K562 (cell line): ENCODE results near the gene SERPINA10. TPM values are rescaled to one million over a fixed set of nuclear protein-coding genes. Genes with fewer than 3 reads are reported as not detected.

Experiments used
- ATAC-seq: fragments of 200-7000 bp; cut with Tn5 transposase; 3 replicates; pipeline ENCODE4 v1.9.1; 2020; ENCODE audit warnings: moderate library complexity
- BruUV-seq: library from RNA; stranded (reverse); fragments of 400-500 nt; replicated peaks from 2 replicates; lab custom pipeline; 2021; lab: Mats Ljungman, UMichigan
- CTCF ChIA-PET: fragments of 300-600 bp; formaldehyde crosslinking; extraction: SDS; loops from one replicate; lab custom pipeline; 2021; ENCODE audit warnings: low intra/inter-chr PET ratio; lab: Yijun Ruan, JAX
- POLR2A ChIA-PET: fragments of 300-600, 350-650 bp; sonication (Branson Sonifier 250); formaldehyde crosslinking; extraction: SDS; loops from one replicate; lab custom pipeline; 2021; ENCODE audit warnings: antibody characterized with exemption, inconsistent platforms; lab: Yijun Ruan, JAX
- DNase-seq, 4 experiments: peaks; one replicate each; pipeline versions ENCODE4 v3.0.0 to v3.0.0-alpha.2; 2011 to 2018; ENCODE audit warnings: low spot score in 3 of 4, mixed read lengths in 3 of 4; ENCODE audit errors: extremely low read depth in 1 of 4
- FAIRE-seq: peaks from 2 replicates; lab custom pipeline; 2011; peaks lifted over from hg19 to GRCh38; lab: Jason Lieb, UNC
- H2AFZ ChIP-seq: 2 replicates; pipeline ENCODE4 v1.6.0; 2011; ENCODE audit warnings: low read depth, low read length, control low read depth, inconsistent platforms
- H3K27ac ChIP-seq: fragments of 200-600 bp; 3 replicates; pipeline ENCODE4 v1.8.0; 2011; ENCODE audit warnings: low read depth, mild to moderate bottlenecking, control low read depth, inconsistent platforms, low read length, moderate library complexity, mixed read lengths; ENCODE audit errors: extremely low read depth
- H3K27me3 ChIP-seq, 2 experiments: fragments of 300-600 bp in 1 of 2; 2 replicates in 1 of 2; 3 replicates in 1 of 2; pipeline versions ENCODE4 v1.6.0 to v1.8.0; 2011; ENCODE audit warnings: inconsistent platforms in 2 of 2, low read length in 2 of 2, mild to moderate bottlenecking in 1 of 2, mixed read lengths in 1 of 2, moderate library complexity in 1 of 2; ENCODE audit not compliant: control insufficient read depth in 2 of 2, insufficient read depth in 2 of 2
- H3K36me3 ChIP-seq: fragments of 300-600 bp; 3 replicates; pipeline ENCODE4 v1.8.0; 2011; ENCODE audit warnings: mild to moderate bottlenecking, low read length, inconsistent platforms; ENCODE audit not compliant: control insufficient read depth, insufficient read depth
- H3K4me1 ChIP-seq, 2 experiments: fragments of 200-600 bp in 1 of 2; replicated peaks in 1 of 2; 2 replicates in 1 of 2; 3 replicates in 1 of 2; pipeline versions ENCODE4 v1.5.1 to v1.8.0; 2011; ENCODE audit warnings: inconsistent platforms in 2 of 2, low read length in 2 of 2, mild to moderate bottlenecking in 1 of 2, mixed read lengths in 1 of 2, moderate library complexity in 1 of 2; ENCODE audit not compliant: control insufficient read depth in 2 of 2, insufficient read depth in 2 of 2
- H3K4me2 ChIP-seq: 2 replicates; pipeline ENCODE4 v1.6.1; 2011; ENCODE audit warnings: low read length, control low read depth, inconsistent platforms, mixed read lengths; ENCODE audit not compliant: insufficient read depth
- H3K4me3 ChIP-seq: fragments of 200-600 bp; sonication (generic), shearing (Covaris generic); 2 replicates; pipeline ENCODE4 v1.5.1; 2016; ENCODE audit warnings: control low read depth, inconsistent platforms
- H3K79me2 ChIP-seq: fragments of 200-600 bp; 3 replicates; pipeline ENCODE4 v1.8.0; 2011; ENCODE audit warnings: low read length, inconsistent platforms; ENCODE audit not compliant: control insufficient read depth, insufficient read depth
- H3K9ac ChIP-seq, 2 experiments: 2 replicates each; pipeline versions ENCODE4 v1.6.0 to v1.6.1; 2011; ENCODE audit warnings: low read depth in 2 of 2, low read length in 2 of 2, control low read depth in 1 of 2, inconsistent platforms in 1 of 2, mild to moderate bottlenecking in 1 of 2, mixed read lengths in 1 of 2; ENCODE audit not compliant: insufficient read depth in 1 of 2
- H3K9me1 ChIP-seq: one replicate; pipeline ENCODE4 v1.6.0; 2011; ENCODE audit warnings: inconsistent platforms, mild to moderate bottlenecking, low read length, moderate library complexity; ENCODE audit not compliant: control insufficient read depth, insufficient read depth
- H3K9me3 ChIP-seq: replicated peaks from 2 replicates; pipeline ENCODE4 v1.5.1; 2011; ENCODE audit warnings: low read depth, low read length, inconsistent platforms; ENCODE audit not compliant: control insufficient read depth, insufficient read depth
- H4K20me1 ChIP-seq: replicated peaks from 2 replicates; pipeline ENCODE4 v1.6.1; 2011; ENCODE audit warnings: low read length, inconsistent platforms, mixed read lengths; ENCODE audit not compliant: control insufficient read depth, insufficient read depth
- BCL6 ChIP-seq: fragments of 250-450 bp; sonication (Bioruptor Pico); IDR thresholded peaks from 2 replicates; pipeline ENCODE4 v1.4.0; 2020
- GATAD2B ChIP-seq: fragments of 450-650 bp; IDR thresholded peaks from 2 replicates; pipeline ENCODE4 v1.6.1; 2017; ENCODE audit warnings: mild to moderate bottlenecking, borderline replicate concordance
- L3MBTL2 ChIP-seq: fragments of 450-650 bp; IDR thresholded peaks from 2 replicates; pipeline ENCODE4 v1.6.1; 2016; ENCODE audit warnings: mild to moderate bottlenecking, moderate library complexity
- NFIX ChIP-seq: fragments of 250-450 bp; sonication (Bioruptor Pico); IDR thresholded peaks from 2 replicates; pipeline ENCODE4 v1.4.0; 2020; ENCODE audit warnings: low read depth, mild to moderate bottlenecking, moderate library complexity
- SMARCB1 ChIP-seq: IDR thresholded peaks from 2 replicates; pipeline ENCODE4 v1.6.1; 2011; ENCODE audit warnings: improper control_type of control experiment, low read depth; ENCODE audit not compliant: insufficient read length
- WGBS: fragments of 100-300 bp; shearing (Covaris generic); methylation state at CpG from one replicate; pipeline ENCODE4 v1.1.6; 2016; ENCODE audit warnings: low coverage, mixed read lengths; ENCODE audit not compliant: insufficient coverage; ENCODE audit errors: missing lambda C conversion rate; 5-methylcytosine and 5-hydroxymethylcytosine counted together
- in situ Hi-C: fragments of 300-500 bp; cut with MboI; formaldehyde crosslinking; loops from 4 replicates; pipeline ENCODE4 v1.15.0; 2018; ENCODE audit warnings: inconsistent platforms, mixed read lengths
- intact Hi-C: fragments of 100-400 bp; cut with micrococcal nuclease; formaldehyde crosslinking; loops from 2 replicates; pipeline ENCODE4 v1.14.2; 2022
- polyA plus RNA-seq, 8 experiments: library from polyadenylated mRNA; depleted of rRNA in 4 of 8; stranded (reverse) in 5 of 8; unstranded in 3 of 8; fragments of >200 nt; fragmentation: Nextera tagmentation in 2 of 8; fragmentation: Illumina TruSeq in 1 of 8; extraction: Ambion mirVana in 2 of 8; extraction: Trizol in 1 of 8; gene quantifications; 2 replicates each; pipeline versions ENCODE4 v1.2.1 to v1.2.3, GENCODE V29; 2011 to 2014; ENCODE audit warnings: inconsistent platforms in 1 of 8, missing spikeins in 1 of 8
- total RNA-seq, 7 experiments: library from RNA; depleted of rRNA in 6 of 7; stranded (reverse); fragments of >200 nt in 6 of 7; fragmentation: Illumina TruSeq in 2 of 7; extraction: Trizol in 2 of 7; gene quantifications; 2 replicates each; pipeline versions ENCODE4 v1.2.1 to v1.2.3, GENCODE V29; 2011 to 2021; ENCODE audit warnings: low replicate concordance in 1 of 7
- TF ChIP-seq, protein P1 (sequence below), 2 experiments: fragments of 450-650 bp in 1 of 2; IDR thresholded peaks; 2 replicates each; pipeline ENCODE4 v1.6.1; 2011 to 2017; ENCODE audit warnings: low read depth in 2 of 2, antibody characterized with exemption in 1 of 2, borderline replicate concordance in 1 of 2, low read length in 1 of 2, mild to moderate bottlenecking in 1 of 2, mixed read lengths in 1 of 2; ENCODE audit not compliant: control insufficient read depth in 1 of 2

SERPINA10 gene
- total and polyA plus RNA-seq, 9 of the 15 experiments (the other 6 are each of a cell fraction or from before 2014, with no cell fraction given) = not detected

GRCh38 chr14:94330857-94331256 is 37.8 kb upstream of the SERPINA10 start:
- BruUV-seq = no TSS peak

More at GRCh38 chr14:94330857-94331256, 37.8 kb upstream of the SERPINA10 start:
- no peaks in the 10 kb centered on the region for H3K4me1 ChIP-seq
- H3K9me1 ChIP-seq = no peaks in the 10 kb centered on the region
- no peak overlapping the region for H3K9ac ChIP-seq
- no peak overlapping the region for H3K27ac ChIP-seq
- in situ Hi-C loops (no loop called here), intact Hi-C loops (no loop called here)
- H3K36me3 ChIP-seq = no peaks in the 10 kb centered on the region
- no peak overlapping the region for H3K4me3 ChIP-seq
- FAIRE-seq (no peak), ATAC-seq (no peak), DNase-seq (no peak)
- H3K4me2 ChIP-seq = no peak overlapping the region
- no peak overlapping the region for H2AFZ ChIP-seq
- CTCF ChIA-PET = no interaction called here
- no peaks in the 10 kb centered on the region for H3K9me3 ChIP-seq
- POLR2A ChIA-PET = no interaction called here
- TF ChIP-seq BCL6 (CRISPR knock-in tag) (no peak), SMARCB1 (no peak), GATAD2B (no peak), NFIX (CRISPR knock-in tag) (no peak), L3MBTL2 (no peak)
- TF ChIP-seq, protein P1, sequence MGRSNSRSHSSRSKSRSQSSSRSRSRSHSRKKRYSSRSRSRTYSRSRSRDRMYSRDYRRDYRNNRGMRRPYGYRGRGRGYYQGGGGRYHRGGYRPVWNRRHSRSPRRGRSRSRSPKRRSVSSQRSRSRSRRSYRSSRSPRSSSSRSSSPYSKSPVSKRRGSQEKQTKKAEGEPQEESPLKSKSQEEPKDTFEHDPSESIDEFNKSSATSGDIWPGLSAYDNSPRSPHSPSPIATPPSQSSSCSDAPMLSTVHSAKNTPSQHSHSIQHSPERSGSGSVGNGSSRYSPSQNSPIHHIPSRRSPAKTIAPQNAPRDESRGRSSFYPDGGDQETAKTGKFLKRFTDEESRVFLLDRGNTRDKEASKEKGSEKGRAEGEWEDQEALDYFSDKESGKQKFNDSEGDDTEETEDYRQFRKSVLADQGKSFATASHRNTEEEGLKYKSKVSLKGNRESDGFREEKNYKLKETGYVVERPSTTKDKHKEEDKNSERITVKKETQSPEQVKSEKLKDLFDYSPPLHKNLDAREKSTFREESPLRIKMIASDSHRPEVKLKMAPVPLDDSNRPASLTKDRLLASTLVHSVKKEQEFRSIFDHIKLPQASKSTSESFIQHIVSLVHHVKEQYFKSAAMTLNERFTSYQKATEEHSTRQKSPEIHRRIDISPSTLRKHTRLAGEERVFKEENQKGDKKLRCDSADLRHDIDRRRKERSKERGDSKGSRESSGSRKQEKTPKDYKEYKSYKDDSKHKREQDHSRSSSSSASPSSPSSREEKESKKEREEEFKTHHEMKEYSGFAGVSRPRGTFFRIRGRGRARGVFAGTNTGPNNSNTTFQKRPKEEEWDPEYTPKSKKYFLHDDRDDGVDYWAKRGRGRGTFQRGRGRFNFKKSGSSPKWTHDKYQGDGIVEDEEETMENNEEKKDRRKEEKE (IDR thresholded peaks at IDR 0.05; ENCODE audit: borderline replicate concordance in 1 of 2, control insufficient read depth in 1 of 2, low read depth in 2 of 2, low read length in 1 of 2) = no peak
- no peaks in the 10 kb centered on the region for H4K20me1 ChIP-seq
- H3K27me3 ChIP-seq = no peaks in the 10 kb centered on the region
- H3K79me2 ChIP-seq = no peaks in the 10 kb centered on the region
- WGBS = 0% methylated on average over 2 of the region's 2 CpGs
